A549 (cell line): ENCODE results near the gene RARG. TPM values are rescaled to one million over a fixed set of nuclear protein-coding genes. Genes with fewer than 3 reads are reported as not detected.

Experiments
- ATAC-seq, 2 experiments: fragments of 200-7000 bp in 1 of 2; fragments of >200 bp in 1 of 2; cut with Nextera tagmentation in 1 of 2; cut with Tn5 transposase in 1 of 2; 3 replicates each; pipeline versions ENCODE4 v1.8.0 to v1.9.1; 2018 to 2020; ENCODE audit warnings: mild to moderate bottlenecking in 1 of 2, moderate library complexity in 1 of 2
- CTCF ChIA-PET: fragments of 300-600 bp; sonication (Branson Sonifier 250); formaldehyde crosslinking; extraction: SDS; loops from one replicate; lab custom pipeline; 2021; ENCODE audit warnings: antibody characterized with exemption, inconsistent platforms; lab: Yijun Ruan, JAX
- POLR2A ChIA-PET: fragments of 350-600 bp; formaldehyde crosslinking; extraction: SDS; loops from one replicate; lab custom pipeline; 2021; ENCODE audit warnings: antibody characterized with exemption, inconsistent platforms; lab: Yijun Ruan, JAX
- DNase-seq, 2 experiments: peaks; one replicate each; pipeline versions ENCODE4 v3.0.0 to v3.0.0-alpha.2; 2011 to 2016; ENCODE audit warnings: low read depth in 1 of 2, low spot score in 1 of 2
- FAIRE-seq: peaks from 2 replicates; lab custom pipeline; 2011; peaks lifted over from hg19 to GRCh38; lab: Jason Lieb, UNC
- H3K27ac ChIP-seq, 2 experiments: fragments of >200 bp; sonication (Bioruptor Twin); formaldehyde crosslinking; 3 replicates each; pipeline ENCODE4 v1.5.1; 2016 to 2017
- H3K4me1 ChIP-seq: fragments of >200 bp; sonication (Bioruptor Twin); formaldehyde crosslinking; 3 replicates; pipeline ENCODE4 v1.6.1; 2016
- H3K4me2 ChIP-seq: fragments of >200 bp; sonication (Bioruptor Twin); formaldehyde crosslinking; 3 replicates; pipeline ENCODE4 v1.6.1; 2016
- H3K4me3 ChIP-seq: fragments of >200 bp; sonication (Bioruptor Twin); formaldehyde crosslinking; 3 replicates; pipeline ENCODE4 v1.5.1; 2016
- H3K9me3 ChIP-seq: fragments of >200 bp; sonication (Bioruptor Twin); formaldehyde crosslinking; 3 replicates; pipeline ENCODE4 v1.6.1; 2016
- BHLHE40 ChIP-seq: IDR thresholded peaks from 2 replicates; pipeline ENCODE4 v1.6.1; 2012; ENCODE audit warnings: low read depth, low read length, inconsistent platforms
- CBX2 ChIP-seq: fragments of 200-600 bp; sonication (generic); IDR thresholded peaks from 2 replicates; pipeline ENCODE4 v1.6.1; 2016; ENCODE audit warnings: low read depth, mild to moderate bottlenecking, borderline replicate concordance
- CHD2 ChIP-seq: fragments of 150-350 bp; IDR thresholded peaks from 2 replicates; pipeline ENCODE4 v1.6.1; 2014; ENCODE audit warnings: low read length; ENCODE audit not compliant: partially characterized antibody
- CHD4 ChIP-seq: fragments of 200-600 bp; sonication (generic); IDR thresholded peaks from 2 replicates; pipeline ENCODE4 v1.6.1; 2016; ENCODE audit warnings: antibody characterized with exemption, mild to moderate bottlenecking, borderline replicate concordance
- EP300 ChIP-seq, 2 experiments: fragments of >200 bp; sonication (Bioruptor Twin); formaldehyde crosslinking; IDR thresholded peaks; 2 replicates in 1 of 2; 3 replicates in 1 of 2; pipeline ENCODE4 v1.6.1; 2016 to 2017
- ESRRA ChIP-seq: fragments of 150-350 bp; IDR thresholded peaks from 2 replicates; pipeline ENCODE4 v1.6.1; 2014; ENCODE audit warnings: mild to moderate bottlenecking, low read length, borderline replicate concordance
- FOSL2 ChIP-seq, 2 experiments: fragments of 450-650 bp in 1 of 2; fragments of >200 bp in 1 of 2; sonication (Bioruptor Twin) in 1 of 2; formaldehyde crosslinking; IDR thresholded peaks; 2 replicates each; pipeline versions ENCODE4 v1.5.0 to v1.6.1; 2016 to 2020; ENCODE audit warnings: mild to moderate bottlenecking in 1 of 2, moderate library complexity in 1 of 2
- HDAC2 ChIP-seq: fragments of 200-600 bp; sonication (generic); IDR thresholded peaks from 2 replicates; pipeline ENCODE4 v1.6.1; 2016
- HEYL ChIP-seq: fragments of 250-450 bp; sonication (Bioruptor Pico); IDR thresholded peaks from 2 replicates; pipeline ENCODE4 v1.8.0; 2021; ENCODE audit warnings: mild to moderate bottlenecking, moderate library complexity
- HOXB13 ChIP-seq: fragments of 250-450 bp; sonication (Bioruptor Pico); IDR thresholded peaks from 2 replicates; pipeline ENCODE4 v1.5.0; 2020; ENCODE audit warnings: low read depth, mild to moderate bottlenecking, moderate library complexity
- HOXB5 ChIP-seq: fragments of 250-450 bp; sonication (Bioruptor Pico); IDR thresholded peaks from 2 replicates; pipeline ENCODE4 v1.5.0; 2020; ENCODE audit warnings: mild to moderate bottlenecking, moderate library complexity
- KDM1A ChIP-seq: fragments of 200-600 bp; sonication (generic); IDR thresholded peaks from 2 replicates; pipeline ENCODE4 v1.6.1; 2016; ENCODE audit warnings: low read depth, mild to moderate bottlenecking
- MAFK ChIP-seq: fragments of 450-650 bp; IDR thresholded peaks from 2 replicates; pipeline ENCODE4 v1.6.1; 2014; ENCODE audit not compliant: partially characterized antibody
- NR3C1 ChIP-seq: fragments of >200 bp; sonication (Bioruptor Twin); formaldehyde crosslinking; IDR thresholded peaks from 3 replicates; pipeline ENCODE4 v1.6.1; 2017
- PHF8 ChIP-seq: fragments of 200-600 bp; sonication (generic); IDR thresholded peaks from 2 replicates; pipeline ENCODE4 v1.6.1; 2016; ENCODE audit warnings: low read depth, mild to moderate bottlenecking, antibody characterized with exemption, moderate library complexity, borderline replicate concordance
- POLR2A ChIP-seq: IDR thresholded peaks from 2 replicates; pipeline ENCODE4 v1.6.1; 2012; ENCODE audit warnings: mild to moderate bottlenecking, low read length
- POLR2AphosphoS2 ChIP-seq: conservative IDR thresholded peaks from 2 replicates; pipeline ENCODE4 v1.6.1; 2012; ENCODE audit warnings: low read length, improper control_type of control experiment, inconsistent platforms
- RARB ChIP-seq: fragments of 250-450 bp; sonication (Bioruptor Pico); IDR thresholded peaks from 2 replicates; pipeline ENCODE4 v1.8.0; 2021; ENCODE audit warnings: mild to moderate bottlenecking, moderate library complexity
- SMC3 ChIP-seq: fragments of >200 bp; sonication (Bioruptor Twin); formaldehyde crosslinking; IDR thresholded peaks from 3 replicates; pipeline ENCODE4 v1.6.1; 2018; ENCODE audit warnings: inconsistent platforms
- SREBF2 ChIP-seq: fragments of 450-650 bp; IDR thresholded peaks from 2 replicates; pipeline ENCODE4 v1.6.1; 2014; ENCODE audit warnings: mild to moderate bottlenecking, moderate library complexity
- ZC3H11A ChIP-seq: fragments of 450-650 bp; IDR thresholded peaks from 2 replicates; pipeline ENCODE4 v1.6.1; 2014; ENCODE audit warnings: antibody characterized with exemption, mild to moderate bottlenecking
- ZNF302 ChIP-seq: fragments of 250-450 bp; sonication (Bioruptor Pico); IDR thresholded peaks from 2 replicates; pipeline ENCODE4 v1.9.0; 2021; ENCODE audit warnings: inconsistent platforms, mild to moderate bottlenecking, moderate library complexity
- WGBS: methylation state at CpG from one replicate; pipeline ENCODE4 v1.1.6; 2017; ENCODE audit errors: missing lambda C conversion rate; 5-methylcytosine and 5-hydroxymethylcytosine counted together
- polyA plus RNA-seq, 4 experiments: library from polyadenylated mRNA; depleted of rRNA in 3 of 4; stranded (reverse); fragments of >200 nt; fragmentation: RNase III in 1 of 4; extraction: RNeasy Plus Mini Kit Qiagen cat#74134 plus additional on column Dnase treatment in 1 of 4; gene quantifications; 2 replicates in 3 of 4; 3 replicates in 1 of 4; pipeline ENCODE4 v1.2.3, GENCODE V29; 2011 to 2017
- TF ChIP-seq, protein P1 (sequence below): fragments of 200-600 bp; sonication (generic); IDR thresholded peaks from 2 replicates; pipeline ENCODE4 v1.6.1; 2016; ENCODE audit warnings: antibody characterized with exemption, mild to moderate bottlenecking, moderate library complexity
- TF ChIP-seq, protein P2 (sequence below): fragments of >200 bp; sonication (Bioruptor Twin); formaldehyde crosslinking; IDR thresholded peaks from 3 replicates; pipeline ENCODE4 v1.6.1; 2016
- TF ChIP-seq, protein P3 (sequence below): fragments of 450-650 bp; IDR thresholded peaks from 2 replicates; pipeline ENCODE4 v1.6.1; 2014; ENCODE audit warnings: antibody characterized with exemption
- TF ChIP-seq, protein P4 (sequence below): fragments of 250-450 bp; sonication (Bioruptor Pico); IDR thresholded peaks from 2 replicates; pipeline ENCODE4 v1.5.0; 2021; ENCODE audit warnings: mild to moderate bottlenecking, moderate library complexity, borderline replicate concordance

RARG gene
- polyA plus RNA-seq, 2 of the 4 experiments (the other 2 are of a cell fraction), result 15.6 to 17.2 TPM

DNA sequence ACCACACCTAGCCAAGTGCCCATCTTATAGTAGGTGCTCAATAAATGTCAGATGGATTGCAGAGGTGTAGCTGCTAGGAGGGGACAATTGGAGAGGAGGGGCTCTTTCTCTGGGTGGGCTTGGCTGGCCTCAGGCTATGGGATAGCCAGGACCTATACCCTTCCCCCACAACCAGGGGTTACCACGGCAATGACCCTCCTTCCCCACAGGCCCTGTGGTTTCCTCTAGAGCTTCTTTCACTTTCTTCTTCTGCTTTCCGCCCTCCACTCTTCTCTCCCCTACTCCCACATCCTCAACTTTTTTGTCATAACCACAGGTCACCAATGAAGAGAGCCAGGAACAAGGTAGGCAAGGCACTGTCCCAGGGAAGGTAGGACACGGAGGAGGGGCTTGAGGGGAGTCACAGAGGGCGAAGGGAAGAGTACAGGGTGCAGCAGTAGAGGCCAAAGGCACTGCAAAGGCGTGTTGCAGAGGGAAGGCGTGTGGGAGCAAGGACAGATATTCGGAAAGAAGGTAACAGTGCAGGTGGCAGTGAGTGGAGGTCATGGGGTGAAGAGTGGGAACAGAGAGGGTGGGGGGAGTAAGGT is 23.0 kb downstream of the RARG start:
- DNase-seq, result no peak
- no peak overlapping the region for H3K4me2 ChIP-seq
- 80% methylated on average over 7 of the region's 7 CpGs for WGBS
- ChIA-PET POLR2A (no interaction called here), CTCF (interaction anchor here (0.5 to 33.2 kb wide), 11 partner anchors 9 to 701 kb away, joined by 3 to 1046 read pairs (median 12); partner anchors contain the start of genes CSAD, MYG1, PFDN5 and ZNF740)
- no peak overlapping the region for H3K27ac ChIP-seq
- no peaks in the 10 kb centered on the region for H3K9me3 ChIP-seq
- no peak overlapping the region for H3K4me3 ChIP-seq
- FAIRE-seq, result no peak
- H3K4me1 ChIP-seq, result no peaks in the 10 kb centered on the region
- TF ChIP-seq NR3C1 (no peak), FOSL2 (IDR thresholded peaks at IDR 0.05) (no peak), FOSL2 (CRISPR knock-in tag; IDR thresholded peaks at IDR 0.05) (no peak), CHD2 (no peak), EP300 (IDR thresholded peaks at IDR 0.05) (no peak), HOXB5 (CRISPR knock-in tag) (no peak)
- TF ChIP-seq, protein P1, sequence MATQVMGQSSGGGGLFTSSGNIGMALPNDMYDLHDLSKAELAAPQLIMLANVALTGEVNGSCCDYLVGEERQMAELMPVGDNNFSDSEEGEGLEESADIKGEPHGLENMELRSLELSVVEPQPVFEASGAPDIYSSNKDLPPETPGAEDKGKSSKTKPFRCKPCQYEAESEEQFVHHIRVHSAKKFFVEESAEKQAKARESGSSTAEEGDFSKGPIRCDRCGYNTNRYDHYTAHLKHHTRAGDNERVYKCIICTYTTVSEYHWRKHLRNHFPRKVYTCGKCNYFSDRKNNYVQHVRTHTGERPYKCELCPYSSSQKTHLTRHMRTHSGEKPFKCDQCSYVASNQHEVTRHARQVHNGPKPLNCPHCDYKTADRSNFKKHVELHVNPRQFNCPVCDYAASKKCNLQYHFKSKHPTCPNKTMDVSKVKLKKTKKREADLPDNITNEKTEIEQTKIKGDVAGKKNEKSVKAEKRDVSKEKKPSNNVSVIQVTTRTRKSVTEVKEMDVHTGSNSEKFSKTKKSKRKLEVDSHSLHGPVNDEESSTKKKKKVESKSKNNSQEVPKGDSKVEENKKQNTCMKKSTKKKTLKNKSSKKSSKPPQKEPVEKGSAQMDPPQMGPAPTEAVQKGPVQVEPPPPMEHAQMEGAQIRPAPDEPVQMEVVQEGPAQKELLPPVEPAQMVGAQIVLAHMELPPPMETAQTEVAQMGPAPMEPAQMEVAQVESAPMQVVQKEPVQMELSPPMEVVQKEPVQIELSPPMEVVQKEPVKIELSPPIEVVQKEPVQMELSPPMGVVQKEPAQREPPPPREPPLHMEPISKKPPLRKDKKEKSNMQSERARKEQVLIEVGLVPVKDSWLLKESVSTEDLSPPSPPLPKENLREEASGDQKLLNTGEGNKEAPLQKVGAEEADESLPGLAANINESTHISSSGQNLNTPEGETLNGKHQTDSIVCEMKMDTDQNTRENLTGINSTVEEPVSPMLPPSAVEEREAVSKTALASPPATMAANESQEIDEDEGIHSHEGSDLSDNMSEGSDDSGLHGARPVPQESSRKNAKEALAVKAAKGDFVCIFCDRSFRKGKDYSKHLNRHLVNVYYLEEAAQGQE, result no peak
- no peak for ATAC-seq

DNA sequence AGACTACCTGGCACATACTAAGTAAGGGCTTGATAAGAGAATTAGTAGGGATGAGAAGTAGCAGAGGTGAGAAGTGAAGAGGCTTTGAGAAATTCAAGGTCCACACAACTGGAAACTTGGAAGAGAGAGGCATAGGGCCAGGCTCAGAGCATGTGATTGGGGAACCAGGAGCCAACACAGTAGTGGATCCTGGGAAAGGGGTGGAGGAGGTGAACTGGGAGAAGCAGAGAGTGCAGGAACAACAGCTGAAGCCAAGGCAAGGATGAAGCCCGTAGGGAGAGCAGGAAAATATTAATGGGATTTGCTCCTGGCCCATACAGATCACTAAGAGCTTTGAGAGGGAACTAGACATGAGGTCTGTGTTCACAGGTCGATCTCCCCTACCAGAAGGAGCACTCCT is 23.6 kb downstream of the RARG start:
- WGBS, result 87% methylated on average over 2 of the region's 2 CpGs
- no peaks in the 10 kb centered on the region for H3K4me1 ChIP-seq
- ATAC-seq (no peak), DNase-seq (no peak)
- POLR2A ChIA-PET, result no interaction called here
- H3K27ac ChIP-seq, result no peak overlapping the region
- H3K4me3 ChIP-seq, result no peak overlapping the region
- TF ChIP-seq, protein P2, sequence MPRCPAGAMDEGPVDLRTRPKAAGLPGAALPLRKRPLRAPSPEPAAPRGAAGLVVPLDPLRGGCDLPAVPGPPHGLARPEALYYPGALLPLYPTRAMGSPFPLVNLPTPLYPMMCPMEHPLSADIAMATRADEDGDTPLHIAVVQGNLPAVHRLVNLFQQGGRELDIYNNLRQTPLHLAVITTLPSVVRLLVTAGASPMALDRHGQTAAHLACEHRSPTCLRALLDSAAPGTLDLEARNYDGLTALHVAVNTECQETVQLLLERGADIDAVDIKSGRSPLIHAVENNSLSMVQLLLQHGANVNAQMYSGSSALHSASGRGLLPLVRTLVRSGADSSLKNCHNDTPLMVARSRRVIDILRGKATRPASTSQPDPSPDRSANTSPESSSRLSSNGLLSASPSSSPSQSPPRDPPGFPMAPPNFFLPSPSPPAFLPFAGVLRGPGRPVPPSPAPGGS, result no peak
- TF ChIP-seq MAFK, result no peak
- no peak for TF ChIP-seq FOSL2 (IDR thresholded peaks at IDR 0.05)
- no peak for TF ChIP-seq FOSL2 (CRISPR knock-in tag; IDR thresholded peaks at IDR 0.05)
- TF ChIP-seq CBX2, result no peak
- no peak for TF ChIP-seq KDM1A
- TF ChIP-seq SMC3, result no peak
- no peak for TF ChIP-seq HEYL
- TF ChIP-seq ZNF302 (CRISPR knock-in tag), result no peak
- TF ChIP-seq PHF8, result no peak
- no peak for TF ChIP-seq BHLHE40
- TF ChIP-seq ZC3H11A, result no peak
- TF ChIP-seq CHD4, result no peak
- TF ChIP-seq HOXB13 (CRISPR knock-in tag), result no peak
- TF ChIP-seq, all 56 proteins: peak for 0
- no peak for FAIRE-seq
- H3K4me2 ChIP-seq, result no peak overlapping the region
- no peaks in the 10 kb centered on the region for H3K9me3 ChIP-seq
- CTCF ChIA-PET, result interaction anchor here (0.5 to 33.2 kb wide), 12 partner anchors 8 to 147 kb away, joined by 3 to 1046 read pairs (median 9); partner anchors contain the start of genes AAAS, CSAD, MYG1 and PFDN5

DNA sequence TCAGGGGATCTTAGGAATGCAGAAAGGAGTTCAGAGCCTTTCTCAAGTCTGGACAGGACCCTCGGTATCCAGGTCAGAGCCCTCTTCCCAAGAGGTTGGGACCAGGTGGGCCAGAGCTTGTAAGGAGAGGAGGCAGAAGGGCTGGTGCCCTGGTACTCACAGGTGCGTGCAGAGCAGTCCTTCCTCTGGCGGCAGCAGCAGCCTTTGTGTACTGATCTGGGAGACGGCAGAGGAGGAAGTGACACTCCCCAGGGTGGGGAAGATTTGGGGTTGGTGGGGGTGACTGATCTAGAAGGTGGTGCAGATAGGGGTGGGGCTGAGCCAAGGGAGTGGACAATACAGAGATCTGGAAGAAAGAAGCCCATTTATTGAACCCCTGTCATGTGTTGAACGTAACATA is 25.0 kb downstream of the RARG start, which contains the start of gene ITGB7:
TSS of gene ITGB7 (minus strand) at position 210 of the 400 bp plus-strand sequence. CDS start 6,808 bp downstream, outside the sequence.
- 70% methylated on average over 5 of the region's 5 CpGs for WGBS
- TF ChIP-seq ZC3H11A, result no peak
- TF ChIP-seq HDAC2, result no peak
- TF ChIP-seq ESRRA, result no peak
- TF ChIP-seq CHD2, result no peak
- TF ChIP-seq BHLHE40, result no peak
- TF ChIP-seq, protein P3, sequence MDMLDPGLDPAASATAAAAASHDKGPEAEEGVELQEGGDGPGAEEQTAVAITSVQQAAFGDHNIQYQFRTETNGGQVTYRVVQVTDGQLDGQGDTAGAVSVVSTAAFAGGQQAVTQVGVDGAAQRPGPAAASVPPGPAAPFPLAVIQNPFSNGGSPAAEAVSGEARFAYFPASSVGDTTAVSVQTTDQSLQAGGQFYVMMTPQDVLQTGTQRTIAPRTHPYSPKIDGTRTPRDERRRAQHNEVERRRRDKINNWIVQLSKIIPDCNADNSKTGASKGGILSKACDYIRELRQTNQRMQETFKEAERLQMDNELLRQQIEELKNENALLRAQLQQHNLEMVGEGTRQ, result no peak
- TF ChIP-seq RARB (CRISPR knock-in tag), result no peak
- TF ChIP-seq, protein P4, sequence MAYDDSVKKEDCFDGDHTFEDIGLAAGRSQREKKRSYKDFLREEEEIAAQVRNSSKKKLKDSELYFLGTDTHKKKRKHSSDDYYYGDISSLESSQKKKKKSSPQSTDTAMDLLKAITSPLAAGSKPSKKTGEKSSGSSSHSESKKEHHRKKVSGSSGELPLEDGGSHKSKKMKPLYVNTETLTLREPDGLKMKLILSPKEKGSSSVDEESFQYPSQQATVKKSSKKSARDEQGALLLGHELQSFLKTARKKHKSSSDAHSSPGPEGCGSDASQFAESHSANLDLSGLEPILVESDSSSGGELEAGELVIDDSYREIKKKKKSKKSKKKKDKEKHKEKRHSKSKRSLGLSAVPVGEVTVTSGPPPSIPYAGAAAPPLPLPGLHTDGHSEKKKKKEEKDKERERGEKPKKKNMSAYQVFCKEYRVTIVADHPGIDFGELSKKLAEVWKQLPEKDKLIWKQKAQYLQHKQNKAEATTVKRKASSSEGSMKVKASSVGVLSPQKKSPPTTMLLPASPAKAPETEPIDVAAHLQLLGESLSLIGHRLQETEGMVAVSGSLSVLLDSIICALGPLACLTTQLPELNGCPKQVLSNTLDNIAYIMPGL (CRISPR knock-in tag), result no peak
- TF ChIP-seq POLR2A, result no peak
- TF ChIP-seq POLR2AphosphoS2, result no peak
- no peak for TF ChIP-seq HOXB5 (CRISPR knock-in tag)
- no peak for TF ChIP-seq SREBF2
- no peak for TF ChIP-seq PHF8
- TF ChIP-seq, all 56 proteins: peak for 0
- FAIRE-seq (no peak), DNase-seq (no peak), ATAC-seq (no peak)
- Histone ChIP-seq H3K4me1 (no peaks in the 10 kb centered on the region), H3K9me3 (no peaks in the 10 kb centered on the region), H3K27ac (no peak within 1 kb of the TSS), H3K4me2 (no peak within 1 kb of the TSS), H3K4me3 (no peak within 1 kb of the TSS)
- ChIA-PET POLR2A (no interaction called here), CTCF (interaction anchor here (2.4 to 33.2 kb wide), 6 partner anchors 7 to 141 kb away, joined by 6 to 1046 read pairs (median 190); partner anchors contain the start of genes CSAD, MYG1, PFDN5 and ZNF740)
